Inferior parietal cortex (tissue), 1 donor: ENCODE data around the gene TMEM79.
A peak's percentile ranks its signal among the peaks of the same experiment; 100 is the strongest.

Source experiments
- DNase-seq: peaks from one replicate; pipeline ENCODE4 v3.0.0-alpha.2; 2016; ENCODE audit errors: extremely low spot score

TMEM79 gene, protein sequence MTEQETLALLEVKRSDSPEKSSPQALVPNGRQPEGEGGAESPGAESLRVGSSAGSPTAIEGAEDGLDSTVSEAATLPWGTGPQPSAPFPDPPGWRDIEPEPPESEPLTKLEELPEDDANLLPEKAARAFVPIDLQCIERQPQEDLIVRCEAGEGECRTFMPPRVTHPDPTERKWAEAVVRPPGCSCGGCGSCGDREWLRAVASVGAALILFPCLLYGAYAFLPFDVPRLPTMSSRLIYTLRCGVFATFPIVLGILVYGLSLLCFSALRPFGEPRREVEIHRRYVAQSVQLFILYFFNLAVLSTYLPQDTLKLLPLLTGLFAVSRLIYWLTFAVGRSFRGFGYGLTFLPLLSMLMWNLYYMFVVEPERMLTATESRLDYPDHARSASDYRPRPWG

DNA sequence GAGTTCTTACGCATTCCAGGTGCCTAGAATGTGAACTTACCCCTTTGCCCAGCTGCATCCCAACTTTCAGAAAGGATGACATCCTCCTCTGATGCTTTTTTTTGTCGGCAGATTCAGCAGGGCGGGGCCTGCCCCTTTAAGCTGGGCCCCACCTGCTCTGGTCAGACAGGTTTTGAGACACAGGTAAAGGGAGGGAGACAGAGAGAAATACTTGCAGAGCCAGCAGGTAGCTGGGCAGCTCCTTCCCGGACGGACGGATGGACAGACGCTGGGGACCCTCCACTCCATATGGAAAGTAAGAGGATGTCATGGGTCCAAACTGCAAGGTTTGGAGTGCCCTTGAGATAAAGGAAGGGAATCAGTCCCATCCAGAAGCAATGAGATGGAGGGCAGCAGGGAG is at the start of gene TMEM79:
Gene TMEM79, plus strand, starts transcription at position 214 of the 400 bp plus-strand sequence. CDS start 902 bp downstream, outside the sequence.
- no peak for DNase-seq

DNA sequence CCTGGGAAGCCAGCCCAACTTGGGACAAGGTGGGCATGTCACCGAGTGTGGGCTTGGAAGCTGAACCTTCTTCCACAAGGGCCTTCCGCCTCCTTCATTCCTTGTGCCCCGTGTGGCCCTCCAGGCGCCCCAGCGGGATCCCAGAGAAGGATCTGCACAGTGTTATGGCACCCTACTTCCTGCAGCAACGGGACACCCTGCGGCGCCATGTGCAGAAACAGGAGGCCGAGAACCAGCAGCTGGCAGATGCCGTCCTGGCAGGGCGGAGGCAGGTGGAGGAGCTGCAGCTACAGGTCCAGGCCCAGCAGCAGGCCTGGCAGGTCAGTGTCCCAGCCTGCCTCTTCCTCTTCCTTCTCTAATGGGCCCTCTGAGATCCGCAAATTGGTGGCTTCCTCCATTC is 48.0 kb upstream of the TMEM79 start:
- DNase-seq = no peak

DNA sequence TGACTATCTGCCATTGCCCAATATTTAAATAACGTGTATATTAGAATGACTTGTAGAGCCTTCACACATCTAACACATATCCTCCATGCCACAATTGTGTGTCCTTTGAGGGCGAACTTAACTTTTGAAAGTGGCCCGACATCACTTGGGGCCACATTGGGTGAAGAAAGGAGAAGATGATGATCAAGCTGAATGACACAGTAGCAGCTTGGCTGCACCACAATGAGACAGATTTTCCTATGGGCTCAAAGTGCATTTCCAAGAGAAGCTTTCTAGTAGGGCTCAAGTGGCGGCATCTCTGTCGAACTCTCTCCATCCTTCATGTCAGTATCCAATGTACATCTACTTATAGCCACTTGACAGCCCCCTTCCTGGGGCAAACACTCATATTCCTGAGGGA is 45.9 kb upstream of the TMEM79 start:
- DNase-seq = no peak

DNA sequence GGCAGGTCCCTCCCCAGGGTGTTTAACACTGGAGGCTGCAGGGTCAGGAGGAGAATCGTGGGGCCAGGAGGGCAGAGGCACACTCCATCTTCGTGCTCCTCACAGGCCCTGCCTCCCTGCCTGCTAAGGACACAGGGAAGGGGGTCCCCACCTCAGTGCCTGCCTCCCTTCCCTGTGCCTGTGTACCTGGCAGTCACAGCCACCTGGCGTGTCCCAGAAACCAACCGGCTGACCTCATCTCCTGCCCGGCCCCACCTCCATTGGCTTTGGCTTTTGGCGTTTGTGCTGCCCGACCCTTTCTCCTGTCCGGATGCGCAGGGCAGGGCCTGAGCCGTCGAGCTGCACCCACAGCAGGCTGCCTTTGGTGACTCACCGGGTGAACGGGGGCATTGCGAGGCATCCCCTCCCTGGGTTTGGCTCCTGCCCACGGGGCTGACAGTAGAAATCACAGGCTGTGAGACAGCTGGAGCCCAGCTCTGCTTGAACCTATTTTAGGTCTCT is 42.8 kb upstream of the TMEM79 start:
- no peak for DNase-seq

DNA sequence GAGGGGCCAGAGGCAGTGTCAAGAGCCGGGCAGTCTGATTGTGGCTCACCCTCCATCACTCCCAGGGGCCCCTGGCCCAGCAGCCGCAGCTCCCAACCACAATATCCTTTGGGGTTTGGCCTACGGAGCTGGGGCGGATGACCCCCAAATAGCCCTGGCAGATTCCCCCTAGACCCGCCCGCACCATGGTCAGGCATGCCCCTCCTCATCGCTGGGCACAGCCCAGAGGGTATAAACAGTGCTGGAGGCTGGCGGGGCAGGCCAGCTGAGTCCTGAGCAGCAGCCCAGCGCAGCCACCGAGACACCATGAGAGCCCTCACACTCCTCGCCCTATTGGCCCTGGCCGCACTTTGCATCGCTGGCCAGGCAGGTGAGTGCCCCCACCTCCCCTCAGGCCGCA is 42.2 kb upstream of the TMEM79 start, which contains the start of gene BGLAP:
Gene BGLAP, plus strand, starts transcription at position 259 of the 400 bp plus-strand sequence. Its CDS starts 48 bp downstream, at position 307.
- no peak for DNase-seq

DNA sequence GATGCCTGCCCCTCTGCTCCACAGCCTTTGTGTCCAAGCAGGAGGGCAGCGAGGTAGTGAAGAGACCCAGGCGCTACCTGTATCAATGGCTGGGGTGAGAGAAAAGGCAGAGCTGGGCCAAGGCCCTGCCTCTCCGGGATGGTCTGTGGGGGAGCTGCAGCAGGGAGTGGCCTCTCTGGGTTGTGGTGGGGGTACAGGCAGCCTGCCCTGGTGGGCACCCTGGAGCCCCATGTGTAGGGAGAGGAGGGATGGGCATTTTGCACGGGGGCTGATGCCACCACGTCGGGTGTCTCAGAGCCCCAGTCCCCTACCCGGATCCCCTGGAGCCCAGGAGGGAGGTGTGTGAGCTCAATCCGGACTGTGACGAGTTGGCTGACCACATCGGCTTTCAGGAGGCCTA is 41.4 kb upstream of the TMEM79 start:
- no peak for DNase-seq

DNA sequence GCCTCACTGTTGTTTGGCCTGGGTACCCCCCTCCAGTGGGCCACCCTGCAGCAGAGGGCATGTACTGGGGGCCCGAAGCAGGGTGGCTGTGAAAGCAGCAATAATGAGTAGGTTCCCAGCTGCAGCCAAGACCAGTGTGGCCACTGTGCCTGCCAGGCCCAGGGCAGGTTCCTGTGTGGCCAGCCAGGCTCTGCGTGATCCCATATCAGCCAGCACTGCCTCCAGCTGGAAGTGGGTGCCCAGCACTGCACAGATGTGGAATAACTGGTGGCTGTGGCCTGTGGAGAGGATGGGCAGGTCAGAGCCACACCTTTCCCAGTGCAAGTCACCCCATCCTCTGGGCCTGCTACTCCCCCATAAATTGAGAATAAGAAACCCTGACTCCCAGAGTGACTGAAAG is 40.0 kb upstream of the TMEM79 start:
- no peak for DNase-seq

DNA sequence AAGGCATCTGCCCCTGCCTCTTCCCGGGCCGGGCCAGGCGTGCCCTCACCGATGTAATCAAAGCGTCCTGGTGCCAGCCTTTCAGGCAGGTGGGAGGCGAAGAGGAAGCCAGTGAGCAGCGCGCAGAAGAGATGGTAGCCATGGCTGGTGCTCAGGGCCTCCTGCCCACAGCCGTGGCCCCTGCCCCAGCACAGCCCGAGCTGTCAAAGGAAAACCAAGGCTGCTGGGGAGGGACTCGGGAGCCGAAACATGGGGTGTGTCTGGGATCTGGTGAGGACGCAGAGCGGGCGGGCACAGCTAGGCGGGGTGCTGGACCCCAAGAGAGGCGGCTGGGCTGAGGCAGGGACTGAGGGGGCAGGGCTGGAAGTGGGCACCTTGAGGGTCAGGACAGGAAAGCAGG is 39.4 kb upstream of the TMEM79 start:
- DNase-seq = no peak

DNA sequence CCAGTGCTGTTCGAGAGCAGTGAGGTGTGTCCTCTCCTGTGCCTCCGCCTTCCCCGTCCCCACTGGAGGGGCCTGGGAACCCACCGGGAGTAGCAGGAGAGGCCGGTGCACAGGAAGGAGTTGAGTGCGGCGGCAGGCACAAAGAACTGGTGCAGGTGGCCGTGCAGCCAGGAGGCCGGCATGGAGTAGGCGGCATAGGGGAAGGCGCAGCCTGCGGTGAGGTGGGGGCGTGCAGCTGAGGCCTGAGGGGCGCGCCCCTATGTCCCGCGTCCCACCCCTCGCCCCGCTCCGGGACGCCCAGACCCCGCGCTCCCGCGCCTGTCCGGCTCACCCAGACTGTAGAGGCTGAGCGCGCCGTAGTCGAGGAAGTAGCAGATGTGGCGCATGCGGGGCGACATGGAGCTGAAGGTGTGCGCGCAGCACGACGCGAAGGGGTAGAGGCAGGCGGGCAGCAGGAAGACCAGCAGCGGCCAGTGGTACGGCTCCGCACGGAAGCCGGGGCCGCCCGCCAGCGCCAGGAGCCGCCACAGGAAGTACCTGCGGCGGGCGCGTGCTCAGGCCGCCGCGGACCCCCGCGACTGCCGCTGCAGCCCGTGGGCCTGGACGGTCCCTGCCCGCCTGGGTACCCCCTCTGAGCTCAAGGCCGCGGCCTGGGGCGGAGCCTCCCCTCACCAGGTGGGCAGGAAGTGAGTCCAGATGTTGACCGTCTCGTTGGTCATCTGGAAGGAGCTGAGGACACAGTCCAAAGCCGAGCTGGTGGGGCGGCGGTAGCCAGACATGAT is 38.5 kb upstream of the TMEM79 start:
- no peak for DNase-seq

DNA sequence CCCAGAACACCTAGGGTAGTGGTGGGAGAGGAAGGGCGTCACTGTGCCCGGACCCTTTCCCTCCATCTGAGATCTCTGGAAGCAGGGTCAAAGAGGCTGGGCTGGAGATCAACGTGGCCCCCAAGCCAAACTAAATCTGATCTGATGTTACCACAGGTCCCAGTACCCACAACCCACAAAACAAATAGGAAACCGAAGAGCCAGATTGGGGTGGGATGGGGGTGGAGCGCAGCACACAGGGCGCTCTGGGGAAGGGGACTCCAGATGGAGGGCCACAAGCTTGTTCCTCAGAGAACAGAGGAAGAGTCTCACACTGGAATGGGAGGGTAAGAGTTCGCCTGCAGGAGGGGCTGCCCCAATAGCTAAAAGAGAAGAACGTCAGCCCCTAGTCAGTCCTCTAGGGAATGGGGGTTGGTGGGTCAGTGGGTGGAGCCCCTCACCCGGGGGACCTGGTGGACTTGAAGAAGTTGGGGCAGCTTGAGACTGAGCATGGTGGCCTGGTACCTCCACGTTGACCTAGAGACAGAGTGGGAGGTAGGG is 37.8 kb upstream of the TMEM79 start:
- no peak for DNase-seq

DNA sequence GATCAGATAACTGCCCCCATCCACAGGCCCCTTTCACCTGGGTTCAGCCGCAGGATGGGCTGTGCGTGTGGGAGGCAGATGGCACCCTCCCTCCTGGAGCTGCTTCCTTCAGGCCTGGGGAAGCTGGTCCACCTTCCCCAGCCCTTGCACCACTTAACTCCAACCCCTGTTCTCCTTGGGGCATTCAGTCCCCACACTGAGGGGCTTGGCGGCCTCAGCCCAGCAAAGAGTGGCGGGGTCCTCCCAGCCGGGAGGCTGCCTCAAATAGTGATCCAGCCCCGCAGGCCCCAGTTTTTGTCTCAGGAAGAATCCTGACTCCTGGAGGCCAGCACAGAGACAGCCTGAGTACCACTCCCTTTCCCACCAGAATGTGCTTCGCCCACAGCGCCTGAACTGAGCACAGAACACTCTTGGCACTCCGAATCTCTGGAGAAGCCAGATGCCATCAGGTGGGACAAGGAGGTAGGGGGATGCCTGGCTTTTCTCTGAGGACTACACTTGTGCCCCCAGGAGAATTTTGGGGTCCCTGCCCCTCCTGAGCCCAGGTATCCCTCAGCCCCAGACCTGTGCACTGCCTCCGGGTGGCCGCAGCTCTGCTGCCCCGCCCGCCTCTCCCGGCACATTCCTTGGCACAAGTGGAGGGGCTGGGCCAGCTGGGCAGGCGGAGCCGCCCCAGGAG is 37.2 kb upstream of the TMEM79 start:
- DNase-seq = no peak

DNA sequence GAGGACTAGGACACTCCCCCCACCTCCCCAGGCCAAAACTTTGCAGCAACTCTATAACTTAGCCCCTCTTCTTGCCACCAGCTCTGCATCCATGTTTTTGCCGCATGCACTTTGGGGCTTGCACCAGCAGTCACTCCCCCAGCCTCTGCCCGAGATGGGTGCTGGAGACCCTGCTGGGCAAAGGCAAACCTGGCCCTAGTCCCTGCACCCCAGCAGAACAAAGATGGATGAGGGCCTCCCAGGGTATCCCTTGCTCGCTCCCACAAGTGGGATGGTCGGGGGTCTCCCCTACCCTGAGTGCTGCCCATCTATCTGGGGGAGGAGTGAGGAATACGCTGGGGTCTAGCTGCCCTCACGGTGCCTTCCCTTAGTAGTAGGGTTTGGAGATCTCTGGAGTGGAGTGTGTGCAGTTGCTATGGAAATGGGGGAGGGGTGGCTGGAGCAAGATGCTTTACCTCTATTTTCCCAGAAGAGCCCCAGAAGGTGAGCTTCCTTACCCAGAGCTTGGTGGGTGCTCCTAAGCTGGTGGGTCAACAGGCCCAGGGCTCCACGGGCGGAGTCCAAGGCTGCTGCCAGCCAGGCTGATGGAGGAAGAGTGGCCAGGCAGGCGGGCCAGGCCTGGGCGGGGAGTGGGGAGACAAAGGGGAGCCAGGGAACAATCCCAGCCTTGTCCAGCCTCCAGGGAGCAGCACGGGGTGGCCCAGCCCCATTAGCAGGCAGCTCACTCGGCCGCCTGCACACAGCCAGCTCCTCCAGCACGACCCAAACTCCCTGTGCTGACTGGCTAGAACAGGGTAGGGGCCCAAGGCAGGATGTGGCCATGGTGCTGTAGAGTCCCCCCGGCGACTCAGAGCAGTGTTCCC is 36.4 kb upstream of the TMEM79 start, which contains the start of gene PAQR6:
Gene PAQR6, minus strand, starts transcription at position 597 of the 863 bp plus-strand sequence. CDS start 1,325 bp downstream, outside the sequence.
- DNase-seq = peak; percentile 81

DNA sequence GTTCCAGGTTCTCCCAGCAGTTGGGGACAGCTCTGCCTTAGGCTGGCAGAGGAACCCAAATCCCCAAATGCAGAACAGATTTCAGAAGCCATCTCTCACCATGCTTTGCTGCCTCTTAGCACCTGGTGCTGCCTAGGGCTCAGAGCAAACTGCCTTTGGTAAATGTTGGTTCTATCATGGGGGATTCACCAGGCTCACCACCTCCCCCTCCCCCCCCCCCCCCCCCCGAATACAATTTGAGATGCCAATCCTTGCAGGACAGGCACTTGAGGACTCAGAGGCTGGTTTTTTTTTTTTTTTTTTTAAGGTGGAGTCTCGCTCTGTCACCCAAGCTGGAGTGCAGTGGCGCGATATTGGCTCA is 35.8 kb upstream of the TMEM79 start:
- DNase-seq = no peak

DNA sequence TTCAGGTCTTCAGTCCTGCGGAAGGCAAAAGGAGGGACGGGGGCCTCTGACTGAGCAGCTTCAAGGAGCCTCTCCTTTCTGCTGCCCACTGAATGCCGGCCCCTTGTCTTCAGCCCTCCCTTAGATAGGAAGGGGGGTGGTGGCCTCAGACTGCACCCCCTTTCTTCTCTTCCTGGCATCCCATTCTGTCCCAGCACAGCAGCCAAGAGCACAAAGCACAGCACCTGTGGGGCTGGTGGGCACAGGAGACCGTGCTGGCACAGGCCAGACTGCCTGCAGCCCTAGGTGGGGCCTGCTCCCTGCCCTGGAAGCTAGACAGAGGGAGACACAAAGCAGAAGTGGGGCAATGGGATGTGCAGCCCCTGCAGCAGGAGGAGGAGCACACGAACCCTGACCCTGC is 34.5 kb upstream of the TMEM79 start:
- DNase-seq = no peak

DNA sequence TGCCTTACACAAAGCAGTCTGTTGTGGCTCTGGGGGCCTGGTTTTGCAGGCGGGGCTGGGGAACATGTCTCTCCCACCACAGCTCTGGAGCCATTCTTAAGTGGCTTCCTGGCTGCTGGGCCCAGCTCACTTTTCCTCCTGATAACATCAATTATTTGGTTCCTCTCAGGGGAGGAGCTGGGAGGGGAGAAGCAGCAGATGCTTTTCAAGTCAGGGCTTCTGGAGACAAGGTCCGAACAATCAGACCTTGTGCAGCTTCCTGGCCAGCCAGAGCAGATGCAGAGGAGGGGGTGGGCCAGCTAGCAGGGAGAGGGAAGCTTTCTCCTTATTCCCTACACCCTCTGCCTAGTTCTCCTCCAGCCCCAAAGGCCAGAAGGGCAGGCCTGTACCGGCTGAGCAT is 32.6 kb upstream of the TMEM79 start:
- DNase-seq = no peak

DNA sequence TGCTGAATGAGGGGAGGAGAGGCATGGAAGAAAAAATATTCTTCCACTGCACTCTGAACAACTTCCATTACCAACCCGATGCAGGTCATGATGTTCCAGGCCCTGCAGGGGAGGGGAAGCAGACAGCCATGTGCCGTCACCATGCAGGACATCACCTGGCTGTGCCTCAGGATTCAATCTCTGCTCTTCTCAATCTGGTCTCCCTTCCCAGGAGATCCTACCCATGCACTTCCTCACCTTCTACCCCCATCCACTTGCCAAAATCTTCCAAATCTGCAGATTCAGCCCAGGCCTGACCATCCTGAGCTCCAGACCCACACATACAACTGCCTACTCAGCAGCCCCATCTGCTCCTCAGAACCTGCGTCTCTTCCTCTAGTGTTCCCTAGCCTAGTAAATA is 30.5 kb upstream of the TMEM79 start:
- DNase-seq = no peak

DNA sequence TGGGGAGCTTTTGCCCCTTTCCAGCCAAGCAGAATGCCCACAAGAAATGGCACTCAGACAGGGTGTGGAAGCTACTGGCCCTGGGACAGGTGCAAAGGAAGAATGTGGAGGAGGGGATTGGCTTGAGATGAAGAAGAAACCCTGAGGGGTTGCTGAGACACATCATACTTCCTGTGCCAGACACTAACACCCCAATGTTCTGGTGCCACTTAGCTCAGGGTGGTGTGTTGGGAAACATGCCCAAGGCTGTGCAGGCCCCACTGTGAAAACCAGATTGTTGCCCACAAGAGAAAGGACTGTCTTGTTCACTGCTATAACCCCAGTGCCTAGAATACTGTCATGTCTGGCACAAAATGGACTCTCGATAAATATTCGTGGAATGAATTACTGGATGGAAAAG is 26.4 kb upstream of the TMEM79 start:
- no peak for DNase-seq

DNA sequence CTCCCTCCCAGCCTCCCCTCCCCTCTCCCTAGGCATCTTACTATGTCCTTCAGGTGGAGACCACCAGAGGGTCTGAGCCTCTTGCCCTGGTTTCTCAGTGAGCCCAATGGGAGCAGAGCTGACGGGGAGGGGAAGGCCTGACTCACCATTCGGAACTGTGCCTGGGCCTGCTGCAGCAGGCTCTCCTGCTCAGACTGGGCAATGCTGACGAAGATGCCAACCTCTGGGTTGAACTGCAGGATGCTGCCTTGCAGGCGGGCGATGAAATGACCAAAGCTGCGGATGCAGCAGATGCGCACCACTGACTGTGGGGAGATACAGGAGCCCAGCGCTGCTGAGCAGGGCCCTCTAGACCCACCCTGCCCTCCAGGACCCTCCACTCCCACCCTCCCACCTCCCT is 25.3 kb upstream of the TMEM79 start:
- no peak for DNase-seq

DNA sequence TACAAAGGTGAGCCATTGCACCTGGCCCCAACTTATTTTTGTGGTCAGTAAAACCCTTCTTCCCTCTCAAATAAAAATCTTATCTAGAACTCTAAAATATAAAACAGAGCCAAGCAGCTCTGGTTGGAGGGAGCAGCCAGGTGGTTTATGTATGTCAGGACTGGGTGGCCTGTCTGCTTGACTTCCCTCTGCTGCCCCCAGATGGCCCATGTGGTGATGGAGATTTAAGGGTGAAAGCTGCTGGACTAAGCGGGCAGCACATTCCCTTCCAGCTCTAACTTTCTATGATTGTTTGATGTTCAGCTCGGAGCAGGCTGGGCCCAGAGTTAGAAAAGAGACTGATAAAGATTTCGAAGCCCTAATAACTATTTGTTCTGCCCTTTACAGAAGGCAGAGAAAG is 24.3 kb upstream of the TMEM79 start:
- DNase-seq = no peak

DNA sequence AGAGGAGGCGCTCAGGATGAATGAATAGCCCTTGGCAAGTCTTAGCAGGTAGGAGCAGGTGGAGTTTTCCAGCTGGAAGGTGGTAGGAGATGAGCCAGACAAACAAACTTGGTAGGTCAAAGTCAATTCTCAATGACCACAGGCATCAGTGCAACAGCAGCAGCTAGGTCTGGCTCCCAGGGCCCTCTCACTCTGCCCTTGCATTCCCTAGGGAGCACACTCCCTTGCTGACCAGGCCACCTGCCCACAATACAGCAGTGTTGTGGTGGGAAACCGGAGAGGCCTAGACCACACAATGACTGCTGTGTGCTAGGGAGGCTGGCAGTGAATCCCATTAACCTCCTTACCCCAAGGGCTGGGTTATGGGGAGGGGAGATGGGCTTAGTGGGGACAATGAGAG is 23.2 kb upstream of the TMEM79 start:
- DNase-seq = no peak
